ENCODE measurements around the gene CCDC69. TPM values are rescaled to one million over a fixed set of nuclear protein-coding genes. Genes with fewer than 3 reads are reported as not detected.
A peak's percentile ranks its signal among the peaks of the same experiment; 100 is the strongest.
"Not testable (repeated sequence)": the region's sequence is repeated elsewhere in the genome, so short reads cannot be mapped to it uniquely, and the experiment has no call there.

The CCDC69 gene
- total RNA-seq, 1 donor from 2014 or later = 21.5 TPM

DNA sequence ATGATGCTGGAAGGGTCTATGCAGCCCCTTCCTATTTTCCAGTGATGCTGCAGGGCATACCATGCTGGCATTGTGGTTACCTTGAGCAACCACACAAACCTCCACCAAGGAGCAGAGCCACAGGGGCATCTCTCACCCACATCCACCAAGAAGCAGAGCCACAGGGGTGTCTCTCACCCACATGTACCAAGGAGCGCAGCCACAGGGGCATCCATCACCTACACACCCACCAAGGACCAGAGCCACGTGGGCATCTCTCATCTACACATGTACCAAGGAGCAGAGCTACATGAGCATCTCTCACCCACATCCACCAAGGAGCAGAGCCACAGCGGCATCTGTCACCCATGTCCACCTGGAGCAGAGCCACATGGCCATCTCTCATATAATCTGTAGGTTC lies 20.3 kb upstream of the CCDC69 start:
- DNase-seq = no peak

DNA sequence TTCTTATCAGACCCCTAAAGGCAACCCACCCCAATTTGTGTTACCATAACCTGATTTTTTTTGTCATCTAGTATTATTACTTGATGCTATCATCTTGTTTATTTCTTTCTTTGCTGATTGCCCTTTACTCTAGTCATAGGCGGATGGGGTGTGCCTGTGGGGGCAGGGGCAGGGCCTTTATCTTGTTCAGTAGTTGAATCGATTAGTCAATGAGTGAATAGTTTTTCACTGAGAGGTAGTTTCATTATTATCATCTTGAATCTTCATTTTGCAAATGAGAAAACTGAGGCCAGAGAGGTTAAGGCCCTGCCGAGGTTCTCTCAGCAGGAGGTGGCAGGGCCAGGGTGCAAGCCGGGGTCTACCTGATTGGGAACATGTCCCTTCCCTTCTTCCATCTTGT lies 19.7 kb upstream of the CCDC69 start:
- no peak for DNase-seq

DNA sequence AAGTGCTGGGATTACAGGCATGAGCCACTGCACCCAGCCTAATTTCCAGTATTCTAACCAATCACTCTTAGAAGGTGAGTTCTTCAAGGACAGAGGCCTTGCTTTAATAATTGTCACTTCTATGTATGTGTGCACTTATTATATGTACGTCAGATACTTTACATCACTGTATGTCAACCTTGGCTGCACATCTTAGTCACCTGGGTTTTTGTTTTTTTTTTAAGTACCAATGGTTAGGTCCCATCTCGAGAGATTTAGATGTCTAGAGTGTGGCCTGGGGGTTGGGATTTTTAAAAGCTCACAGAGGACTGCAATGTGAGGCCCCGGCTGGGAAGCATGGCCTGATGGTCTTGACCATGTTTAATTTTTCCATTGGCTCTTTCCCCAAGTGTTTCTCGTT lies 19.2 kb upstream of the CCDC69 start:
- DNase-seq = no peak

DNA sequence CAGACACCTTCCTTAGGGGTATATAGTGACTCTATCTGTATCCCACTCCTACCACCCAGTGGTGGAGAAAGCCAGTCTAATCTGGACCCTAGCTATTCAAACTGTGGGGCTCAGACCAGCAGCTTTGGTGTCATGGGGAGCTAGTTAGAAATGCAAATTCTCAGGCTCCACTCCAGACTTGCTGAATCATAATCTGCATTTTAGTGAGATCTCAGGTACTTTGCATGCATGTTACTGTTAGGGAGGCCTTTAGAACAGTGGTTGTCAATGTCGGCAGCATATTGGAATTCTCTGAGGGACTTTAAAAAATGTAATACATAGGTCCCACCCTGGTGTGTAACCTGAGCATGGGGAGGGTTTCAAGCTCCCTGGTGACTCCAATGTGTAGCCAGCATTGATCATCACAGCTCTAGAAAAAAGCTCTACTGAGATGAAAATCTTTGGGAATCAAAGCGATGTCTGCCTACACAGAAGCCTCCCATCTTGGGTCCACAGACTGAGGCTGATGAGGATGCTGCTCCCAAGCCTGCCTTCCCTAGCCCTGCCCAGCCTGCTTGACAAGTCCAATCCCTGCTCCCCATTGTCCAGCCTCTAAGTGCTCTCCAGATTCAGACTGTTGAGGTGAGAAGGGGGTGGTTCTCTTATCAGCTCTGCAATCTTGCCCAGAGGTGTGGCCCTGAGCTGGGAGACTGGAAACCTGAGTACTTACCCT lies 17.2 kb upstream of the CCDC69 start:
- no peak for DNase-seq

DNA sequence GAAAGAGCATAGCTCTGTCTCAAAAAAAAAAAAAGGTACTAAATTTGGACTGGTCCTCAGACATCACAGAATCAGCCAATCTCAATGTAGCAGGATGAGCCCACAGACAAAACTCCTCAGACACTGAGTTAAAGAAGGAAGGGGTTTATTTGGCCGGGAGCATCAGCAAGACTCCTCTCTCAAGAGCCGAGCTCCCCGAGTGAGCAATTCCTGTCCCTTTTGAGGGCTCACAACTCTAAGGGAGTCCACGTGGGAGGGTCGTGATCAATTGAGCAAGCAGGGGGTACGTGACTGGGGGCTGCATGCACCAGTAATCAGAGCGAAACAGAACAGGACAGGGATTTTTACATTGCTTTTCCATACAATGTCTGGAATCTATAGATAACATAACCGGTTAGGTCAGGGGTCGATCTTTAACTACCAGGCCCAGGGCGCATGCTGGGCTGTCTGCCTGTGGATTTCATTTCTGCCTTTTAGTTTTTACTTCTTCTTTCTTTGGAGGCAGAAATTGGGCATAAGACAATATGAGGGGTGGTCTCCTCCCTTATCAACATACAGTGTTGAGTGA lies 16.5 kb upstream of the CCDC69 start:
- not testable (repeated sequence) for DNase-seq

DNA sequence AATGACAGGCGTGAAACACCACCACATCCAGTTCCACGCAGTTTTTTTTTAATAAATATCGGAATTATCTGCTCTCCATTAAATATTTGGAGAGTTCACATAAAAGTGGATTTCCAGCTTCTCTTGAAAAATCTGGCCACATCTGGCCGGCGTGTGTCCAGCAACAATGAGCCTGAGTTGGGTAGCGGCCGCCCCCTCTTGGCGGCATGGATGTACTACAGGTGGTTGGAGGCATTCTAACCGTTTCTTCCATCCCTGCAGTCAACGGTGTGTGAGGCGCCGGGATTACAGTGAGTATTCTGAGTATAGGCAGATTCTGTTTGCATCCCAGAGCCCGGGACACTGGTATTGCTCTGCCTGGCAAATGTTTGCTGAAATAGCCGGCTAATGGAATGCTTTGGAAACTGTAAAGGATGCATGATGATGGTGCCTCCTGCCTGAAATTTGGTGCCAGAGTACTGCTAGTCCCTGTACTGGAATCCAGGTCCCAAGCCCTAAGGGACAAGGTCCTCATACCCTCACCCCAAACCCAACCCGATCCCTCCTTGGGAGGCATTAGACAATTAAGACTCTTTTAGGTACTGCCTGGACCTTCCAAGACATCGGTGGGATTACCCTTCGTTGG lies 15.5 kb upstream of the CCDC69 start:
- no peak for DNase-seq

DNA sequence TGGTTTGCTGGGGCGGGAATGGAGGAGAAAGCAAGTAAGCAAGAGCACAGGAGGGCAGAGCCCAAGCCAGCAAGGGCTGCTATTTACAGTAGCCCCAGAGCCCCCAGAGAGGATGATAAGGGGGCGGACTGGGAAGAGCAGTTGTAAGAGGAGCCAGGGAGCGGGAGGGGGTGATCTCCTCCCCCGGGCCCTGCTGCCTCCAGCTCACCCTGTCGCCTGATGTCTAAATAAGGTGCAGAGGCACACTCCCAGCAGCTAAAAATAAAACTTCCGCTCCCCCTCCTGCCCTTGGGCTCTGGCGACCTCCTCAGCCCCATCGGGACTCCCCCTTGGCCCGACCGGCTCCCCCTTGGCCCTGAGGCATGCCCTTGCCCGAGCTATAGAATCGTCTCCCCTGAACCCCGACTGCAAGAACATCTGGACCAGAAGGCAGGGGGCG lies 14.4 kb upstream of the CCDC69 start:
- peak; percentile 72 for DNase-seq

DNA sequence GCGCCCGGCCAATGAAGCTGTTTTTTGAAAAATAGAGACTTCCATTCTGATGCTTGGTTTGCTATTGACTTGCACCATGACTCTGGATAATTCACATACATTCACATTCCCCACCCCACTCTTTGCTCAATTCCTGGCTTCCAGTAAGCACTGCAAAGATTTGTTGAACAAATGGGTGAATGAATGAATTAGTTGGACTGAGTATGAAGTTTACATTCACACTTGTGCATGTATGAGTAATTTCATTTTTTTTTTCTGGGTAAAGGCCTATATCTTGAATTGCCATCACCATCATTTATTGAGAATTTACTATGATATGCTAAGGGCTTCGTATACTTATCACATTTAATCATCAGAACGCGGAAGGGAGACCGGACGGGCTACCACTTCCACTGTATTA lies 13.8 kb upstream of the CCDC69 start:
- no peak for DNase-seq

DNA sequence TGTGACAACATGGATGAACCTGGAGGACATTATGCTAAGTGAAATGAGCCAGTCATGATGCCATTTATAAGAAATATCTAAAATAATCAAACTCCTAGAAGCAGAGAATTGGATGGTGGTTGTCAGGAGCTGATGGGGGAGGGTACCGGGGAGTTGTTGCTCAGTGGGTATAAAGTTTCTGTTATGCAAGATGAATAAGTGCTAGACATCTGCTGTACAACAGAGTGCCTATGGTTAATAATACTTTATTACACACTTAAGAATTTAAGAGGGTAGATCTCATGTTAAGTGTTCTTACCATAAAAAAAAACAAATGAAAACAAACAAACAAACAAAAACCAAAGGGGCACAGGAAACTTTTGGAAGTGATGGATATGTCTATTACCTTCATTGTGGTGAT lies 13.0 kb upstream of the CCDC69 start:
- DNase-seq = no peak

DNA sequence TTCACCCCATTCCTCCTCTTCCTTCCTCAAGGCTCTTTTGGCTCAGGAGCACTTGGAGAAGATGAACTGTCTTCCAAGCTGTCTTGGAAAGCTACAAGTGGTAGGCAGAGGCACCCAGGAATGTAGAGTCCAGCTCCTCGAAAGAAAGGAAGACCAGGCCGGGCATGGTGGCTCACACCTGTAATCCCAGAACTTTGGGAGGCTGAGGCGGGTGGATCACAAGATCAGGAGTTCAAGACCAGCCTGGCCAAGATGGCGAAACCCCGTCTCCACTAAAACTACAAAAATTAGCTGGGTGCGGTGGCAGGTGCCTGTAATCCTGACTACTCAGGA lies 11.3 kb upstream of the CCDC69 start:
- DNase-seq = not testable (repeated sequence)

DNA sequence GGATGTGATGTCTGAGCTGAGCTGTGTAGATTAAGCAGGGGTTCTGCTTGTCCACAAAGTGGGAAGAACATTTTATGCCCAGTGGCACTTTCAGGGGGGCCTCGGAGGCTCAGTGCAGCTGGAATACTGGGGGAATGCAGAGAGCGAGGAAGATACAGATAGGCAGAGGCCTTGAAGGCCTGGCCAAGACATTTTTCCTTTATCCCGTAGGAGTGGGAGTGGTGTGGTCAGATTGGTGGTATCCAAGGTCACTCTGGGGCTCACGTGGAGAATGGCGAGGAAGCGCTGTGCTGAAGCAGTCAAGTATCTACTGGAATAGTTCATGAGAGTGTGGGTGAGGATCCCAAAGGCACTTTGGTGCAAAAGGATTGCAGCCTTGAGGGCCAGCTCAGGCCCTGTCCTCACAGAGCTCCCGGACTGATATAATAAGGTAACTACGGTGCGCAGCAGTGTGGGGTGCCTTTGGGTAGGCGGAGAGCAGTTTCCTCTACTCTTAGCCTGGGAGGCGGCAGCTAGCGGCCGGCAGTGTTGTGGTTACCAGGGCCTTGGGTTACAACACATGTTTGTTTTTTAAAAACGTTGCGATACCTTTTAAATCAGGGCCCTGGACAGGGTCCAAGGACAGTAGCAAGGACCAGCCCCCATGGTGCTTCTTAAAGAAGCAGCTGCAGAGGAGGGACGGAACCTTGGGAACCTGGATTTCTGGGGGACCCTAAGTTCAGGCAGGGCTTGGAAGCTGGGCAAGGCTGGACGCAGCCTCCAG lies 10.8 kb upstream of the CCDC69 start:
- DNase-seq = peak; percentile 70

DNA sequence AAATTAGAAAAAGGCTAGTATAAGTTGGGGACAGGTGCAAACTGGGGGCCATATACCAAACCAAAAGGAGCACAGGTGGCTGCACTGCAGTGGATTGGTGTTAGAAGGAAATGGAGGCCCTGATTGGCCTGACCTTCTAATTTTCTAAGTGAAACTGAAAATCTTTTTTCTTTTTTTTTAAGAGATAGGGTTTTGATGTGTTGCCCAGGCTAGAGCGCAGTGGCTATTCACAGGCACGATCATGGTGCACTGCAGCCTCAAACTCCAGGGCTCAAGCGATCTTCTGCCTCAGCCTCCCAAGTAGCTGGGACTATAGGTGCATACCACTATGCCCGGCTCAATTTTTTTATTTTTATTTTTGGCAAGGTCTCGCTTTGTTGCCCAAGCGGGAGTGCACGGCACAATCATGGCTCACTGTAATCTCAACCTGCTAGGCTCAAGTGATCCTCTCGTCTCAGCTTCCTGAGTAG lies 9.8 kb upstream of the CCDC69 start:
- DNase-seq = no peak

DNA sequence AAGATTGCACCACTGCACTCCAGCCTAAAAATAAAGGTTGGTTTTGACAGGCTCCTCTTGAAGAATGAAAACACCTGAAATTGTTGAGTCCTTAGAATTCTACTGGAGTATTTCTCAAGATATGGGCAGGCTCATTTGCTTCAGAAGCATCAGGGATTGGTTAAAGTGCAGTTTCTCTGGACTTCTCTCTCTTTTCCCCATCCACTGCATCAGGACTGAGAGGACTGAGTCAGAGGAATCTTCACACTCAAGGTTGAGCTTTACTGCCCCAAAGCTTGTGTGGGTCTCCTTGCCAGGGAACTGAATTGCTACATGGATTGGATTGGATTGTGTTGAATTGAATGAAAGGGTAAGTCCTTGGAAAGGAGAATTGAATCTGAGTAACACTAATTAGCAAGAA lies 7.5 kb upstream of the CCDC69 start:
- DNase-seq = no peak

DNA sequence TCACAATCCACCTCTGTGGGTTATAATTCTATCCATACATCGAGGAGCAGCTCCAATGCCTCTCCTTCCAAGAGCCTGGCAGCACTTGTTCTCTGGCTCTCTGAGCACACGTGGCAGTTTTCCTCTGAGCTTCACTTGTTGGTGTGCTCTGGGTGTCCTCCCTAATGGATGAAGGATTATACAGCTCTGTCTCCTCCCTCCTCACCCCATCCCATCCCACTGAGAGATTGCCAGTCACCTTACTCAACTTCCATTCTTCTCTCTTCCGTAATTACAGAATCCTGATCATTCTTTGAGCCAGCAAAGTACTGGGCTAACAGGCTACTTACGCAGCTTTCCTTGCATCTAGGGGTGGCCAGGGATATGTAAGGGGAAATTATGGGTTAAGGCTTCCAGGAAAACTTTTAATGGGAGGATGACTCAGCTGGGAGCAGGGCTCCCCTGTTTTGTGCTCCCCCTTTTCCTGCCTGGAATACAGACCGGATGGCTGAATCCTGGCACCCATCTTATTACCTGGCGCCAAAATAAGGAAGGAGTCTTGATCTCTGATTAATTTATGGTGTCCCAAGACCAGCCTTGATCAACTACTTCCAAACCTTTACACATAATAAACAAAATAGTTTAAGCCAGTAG lies 6.3 kb upstream of the CCDC69 start:
- no peak for DNase-seq

DNA sequence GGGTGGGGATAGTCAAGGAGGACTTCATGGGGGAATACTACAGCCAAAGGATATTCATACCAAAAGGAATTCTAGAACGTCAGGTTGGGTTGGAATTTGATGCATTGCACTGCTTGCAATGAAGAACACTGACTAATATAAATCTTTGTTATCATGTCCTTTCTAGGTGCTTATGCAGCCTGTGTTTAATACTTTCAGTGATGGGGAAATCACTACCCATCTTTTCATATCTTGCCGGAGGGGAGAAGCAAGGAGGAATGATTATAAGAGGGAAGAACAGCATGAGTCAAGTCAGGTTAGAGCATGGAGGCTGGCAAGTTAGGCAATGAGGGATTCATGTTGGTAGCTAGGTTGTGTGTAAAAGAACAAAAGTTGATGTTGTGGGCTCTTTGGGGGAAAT lies 5.1 kb upstream of the CCDC69 start:
- no peak for DNase-seq

DNA sequence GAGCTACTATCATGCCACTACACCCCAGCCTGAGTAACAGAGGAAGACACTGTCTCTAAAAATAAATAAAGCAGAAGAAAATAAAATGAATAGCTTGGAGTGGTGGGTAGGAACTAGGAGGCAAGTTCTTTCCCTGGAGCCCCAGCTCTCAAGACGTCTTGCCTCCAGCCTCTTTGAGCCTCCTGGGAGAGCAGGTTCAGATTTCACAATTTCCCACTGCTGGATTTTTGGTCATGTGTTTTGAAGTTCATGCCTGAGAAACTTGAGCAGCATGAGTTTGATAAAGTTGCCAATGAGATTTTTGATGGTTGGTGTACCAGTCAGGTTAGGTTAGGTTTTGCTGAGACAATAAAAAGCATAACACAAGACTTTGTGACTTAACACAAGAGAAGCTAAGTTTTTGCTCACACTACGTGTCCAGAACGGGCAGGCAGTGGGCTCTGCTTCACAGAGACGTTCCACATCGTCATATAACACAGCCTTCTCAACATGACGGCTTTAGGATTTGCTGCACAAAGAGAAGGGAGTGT lies 4.1 kb upstream of the CCDC69 start:
- DNase-seq = no peak

DNA sequence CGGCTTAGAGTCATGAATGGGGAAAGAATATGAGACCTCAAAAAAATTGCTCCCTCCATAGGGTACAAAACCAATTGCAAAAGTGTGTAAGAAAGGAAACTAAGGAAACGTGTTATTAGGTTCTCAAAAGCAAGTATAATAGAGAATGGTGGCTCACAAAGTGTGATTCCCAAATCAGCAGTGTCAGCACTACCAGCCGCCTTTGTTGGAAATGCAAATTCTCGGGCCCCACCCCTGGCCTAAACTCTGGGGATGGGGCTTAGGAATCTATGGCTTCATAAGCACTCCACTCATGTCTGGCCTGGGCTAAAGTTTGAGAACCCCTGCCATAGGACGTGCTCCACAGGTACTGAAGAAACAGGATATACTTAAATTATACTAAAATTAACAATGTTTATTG lies 1.6 kb upstream of the CCDC69 start:
- DNase-seq = no peak

DNA sequence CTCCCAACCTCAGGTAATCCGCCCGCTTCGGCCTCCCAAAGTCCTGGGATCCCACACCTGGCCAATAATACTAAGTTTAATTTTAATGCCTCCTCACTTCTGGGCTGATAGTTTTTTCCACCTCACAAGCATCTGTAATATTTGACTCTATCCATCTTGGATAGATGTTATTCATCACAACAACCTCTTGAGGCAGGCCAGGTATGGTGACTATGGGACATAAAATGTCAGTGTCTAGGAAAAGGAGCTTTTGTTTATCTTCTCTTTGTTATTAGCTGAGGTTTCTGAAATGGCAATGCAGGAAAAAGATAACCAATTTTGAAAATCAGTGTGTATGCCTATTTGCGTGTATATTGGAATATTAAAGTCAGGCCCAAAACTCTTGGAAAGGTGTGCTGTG lies 1.2 kb upstream of the CCDC69 start:
- DNase-seq = no peak

DNA sequence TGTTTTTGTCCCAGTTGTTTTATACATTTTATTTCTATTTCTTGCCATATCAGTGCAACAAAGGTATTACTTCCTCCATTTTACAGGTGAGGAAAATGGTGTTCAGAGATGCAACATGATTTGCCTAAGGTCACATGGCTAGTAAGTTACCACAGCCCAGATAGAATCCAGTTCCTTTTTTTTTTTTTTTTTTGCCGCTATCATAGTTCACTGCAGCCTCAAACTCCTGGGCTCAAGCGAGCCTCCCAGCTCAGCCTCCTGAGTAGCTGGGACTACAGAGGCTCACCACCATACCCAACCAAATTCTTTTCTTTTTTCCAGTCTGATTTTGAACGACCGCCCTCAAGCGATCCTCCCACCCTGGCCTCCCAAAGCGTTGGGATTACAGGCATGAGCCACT lies 480 bp upstream of the CCDC69 start:
- no peak for DNase-seq

DNA sequence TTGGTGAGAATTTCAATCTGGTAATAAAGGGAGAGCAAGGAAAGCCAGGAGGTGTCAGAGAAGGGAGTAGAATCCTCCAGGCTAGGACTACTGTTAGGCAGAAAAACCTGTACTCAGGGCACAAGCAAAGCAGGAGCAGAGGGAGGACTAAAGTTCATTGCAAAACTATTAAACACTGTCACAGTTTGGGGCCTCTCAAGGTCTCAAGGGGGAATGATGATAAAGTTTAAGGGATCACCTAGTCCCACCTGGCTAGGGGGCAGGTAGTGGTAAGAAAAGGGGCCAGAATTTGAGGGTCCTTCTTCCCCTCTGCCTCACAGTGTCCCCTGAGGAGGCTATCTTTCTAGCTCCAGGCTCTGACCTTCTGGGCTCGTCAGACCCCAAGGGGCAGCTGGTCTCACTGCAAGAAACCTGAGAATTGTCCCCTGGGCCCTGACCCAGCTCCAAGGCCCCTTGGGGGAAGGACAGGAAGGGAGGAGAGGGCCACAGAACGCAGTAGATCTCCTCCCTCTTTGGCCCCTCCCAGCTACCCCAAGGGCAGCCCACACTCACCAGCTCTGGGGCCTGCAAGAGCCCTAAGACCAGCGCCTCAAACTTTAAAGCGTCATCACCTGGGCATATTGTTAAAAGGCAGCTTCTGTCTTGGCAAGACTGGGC lies 974 bp downstream of the CCDC69 start:
- no peak for DNase-seq

DNA sequence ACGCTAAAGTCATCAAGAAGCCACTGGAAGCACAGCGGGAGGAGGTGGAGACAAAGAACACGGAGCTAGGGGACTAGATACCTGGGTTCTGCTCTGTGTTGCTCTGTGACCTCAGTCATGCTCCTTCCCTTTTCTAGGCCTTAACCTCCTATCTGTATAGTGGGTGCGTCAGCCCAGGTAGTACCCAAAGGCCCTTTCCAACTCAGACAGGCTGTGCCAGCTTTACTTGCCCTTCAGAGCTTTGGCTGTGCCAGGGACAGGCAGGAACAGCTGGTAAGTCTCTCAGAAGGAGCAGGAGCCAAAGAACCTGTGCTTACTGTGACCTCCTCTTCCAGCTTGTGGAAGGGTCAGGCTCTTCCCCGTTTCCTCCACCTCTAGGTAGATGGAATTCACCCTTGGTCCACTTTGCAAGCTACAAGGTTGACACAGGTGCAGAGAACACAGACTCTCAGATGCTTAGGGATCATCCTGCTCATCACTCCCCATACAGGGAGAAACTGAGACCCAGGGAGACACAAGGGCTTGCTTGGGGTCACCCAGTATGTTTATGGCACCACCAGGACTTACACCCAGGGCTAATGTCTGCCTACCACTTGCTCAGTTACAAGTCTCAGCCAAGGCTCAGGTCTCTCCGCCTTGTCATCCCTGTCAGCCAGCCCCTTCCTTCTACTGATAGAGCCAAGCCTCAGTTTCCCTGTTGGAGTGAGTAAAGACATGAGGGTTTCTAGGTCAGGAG lies 1.7 kb downstream of the CCDC69 start:
- no peak for DNase-seq

All from tongue (tissue), 2 donors.